ENCODE results near the gene CHST13.
A peak's percentile ranks its signal among the peaks of the same experiment; 100 is the strongest.

Gene CHST13

GRCh38 chr3:126539558-126540250 is 15.7 kb downstream of the CHST13 start:
- H3K27ac ChIP-seq = no peak overlapping the region
- peaks cover 10% of the 10 kb centered on the region for H3K4me1 ChIP-seq
- no peaks in the 10 kb centered on the region for H3K9me3 ChIP-seq (ENCODE audit: control insufficient read depth, low read length)
- no peaks in the 10 kb centered on the region for H3K36me3 ChIP-seq (ENCODE audit: control insufficient read depth, insufficient read depth, low read length)
- no peak for TF ChIP-seq CTCF (IDR thresholded peaks at IDR 0.05)
- no peaks in the 10 kb centered on the region for H3K79me2 ChIP-seq
- H3K4me3 ChIP-seq (ENCODE audit: low read depth, low read length) = no peak overlapping the region
- no peaks in the 10 kb centered on the region for H3K27me3 ChIP-seq (ENCODE audit: control insufficient read depth, insufficient read depth, low read length)
- no peak overlapping the region for H3K4me2 ChIP-seq (ENCODE audit: low read length)
- H2AFZ ChIP-seq = no peak overlapping the region
- no peak overlapping the region for H3K9ac ChIP-seq

- Histone ChIP-seq H3K4me2 (ENCODE audit: low read length) (peak overlapping the region; percentile 41), H3K4me1 (peaks cover 10% of the 10 kb centered on the region), H3K9me3 (ENCODE audit: control insufficient read depth, low read length) (no peaks in the 10 kb centered on the region), H3K4me3 (ENCODE audit: low read depth, low read length) (no peak overlapping the region), H2AFZ (no peak overlapping the region), H3K9ac (no peak overlapping the region), H3K27ac (no peak overlapping the region), H3K36me3 (ENCODE audit: control insufficient read depth, insufficient read depth, low read length) (no peaks in the 10 kb centered on the region), H3K27me3 (ENCODE audit: control insufficient read depth, insufficient read depth, low read length) (no peaks in the 10 kb centered on the region), H3K79me2 (no peaks in the 10 kb centered on the region)
- no peak for TF ChIP-seq CTCF (IDR thresholded peaks at IDR 0.05)
These were observed 16.4 kb downstream of the CHST13 start for GRCh38 chr3:126540342-126540849.

- Histone ChIP-seq H3K4me2 (ENCODE audit: low read length) (peak overlapping the region; percentile 41), H3K9me3 (ENCODE audit: control insufficient read depth, low read length) (no peaks in the 10 kb centered on the region), H3K27ac (no peak overlapping the region), H3K4me1 (peaks cover 10% of the 10 kb centered on the region), H3K4me3 (ENCODE audit: low read depth, low read length) (no peak overlapping the region), H2AFZ (no peak overlapping the region), H3K36me3 (ENCODE audit: control insufficient read depth, insufficient read depth, low read length) (no peaks in the 10 kb centered on the region), H3K9ac (no peak overlapping the region), H3K79me2 (no peaks in the 10 kb centered on the region), H3K27me3 (ENCODE audit: control insufficient read depth, insufficient read depth, low read length) (no peaks in the 10 kb centered on the region)
- no peak for TF ChIP-seq CTCF (IDR thresholded peaks at IDR 0.05)
These were observed 17.1 kb downstream of the CHST13 start for GRCh38 chr3:126540951-126541627.

GRCh38 chr3:126541628-126542339 is 17.8 kb downstream of the CHST13 start:
- no peaks in the 10 kb centered on the region for H3K36me3 ChIP-seq (ENCODE audit: control insufficient read depth, insufficient read depth, low read length)
- H3K4me2 ChIP-seq (ENCODE audit: low read length) = no peak overlapping the region
- H3K27ac ChIP-seq = no peak overlapping the region
- no peaks in the 10 kb centered on the region for H3K27me3 ChIP-seq (ENCODE audit: control insufficient read depth, insufficient read depth, low read length)
- no peak overlapping the region for H3K9ac ChIP-seq
- no peaks in the 10 kb centered on the region for H3K9me3 ChIP-seq (ENCODE audit: control insufficient read depth, low read length)
- no peak overlapping the region for H2AFZ ChIP-seq
- peaks cover 10% of the 10 kb centered on the region for H3K4me1 ChIP-seq
- no peak overlapping the region for H3K4me3 ChIP-seq (ENCODE audit: low read depth, low read length)
- no peak for TF ChIP-seq CTCF (IDR thresholded peaks at IDR 0.05)
- H3K79me2 ChIP-seq = no peaks in the 10 kb centered on the region

Measured in parathyroid adenoma (tissue), 2 donors.